GM10266 (cell line): ENCODE results near the gene RNF113A.
A peak's percentile ranks its signal among the peaks of the same experiment; 100 is the strongest.
"Not testable (repeated sequence)": the region's sequence is repeated elsewhere in the genome, so short reads cannot be mapped to it uniquely, and the experiment has no call there.

ENCODE experiments used
- DNase-seq: peaks from one replicate; pipeline ENCODE4 v3.0.0; 2012; ENCODE audit errors: extremely low spot score
- TF ChIP-seq, protein P1 (sequence below): IDR thresholded peaks from 2 replicates; pipeline ENCODE4 v1.5.1; 2012; ENCODE audit warnings: mild to moderate bottlenecking, low read depth; ENCODE audit not compliant: control insufficient read depth, insufficient read depth; ENCODE audit errors: missing control alignments

The RNF113A gene

GRCh38 chrX:119828446-119828845, 43.1 kb downstream of the RNF113A start:
- no peak for DNase-seq
- TF ChIP-seq, protein P1, sequence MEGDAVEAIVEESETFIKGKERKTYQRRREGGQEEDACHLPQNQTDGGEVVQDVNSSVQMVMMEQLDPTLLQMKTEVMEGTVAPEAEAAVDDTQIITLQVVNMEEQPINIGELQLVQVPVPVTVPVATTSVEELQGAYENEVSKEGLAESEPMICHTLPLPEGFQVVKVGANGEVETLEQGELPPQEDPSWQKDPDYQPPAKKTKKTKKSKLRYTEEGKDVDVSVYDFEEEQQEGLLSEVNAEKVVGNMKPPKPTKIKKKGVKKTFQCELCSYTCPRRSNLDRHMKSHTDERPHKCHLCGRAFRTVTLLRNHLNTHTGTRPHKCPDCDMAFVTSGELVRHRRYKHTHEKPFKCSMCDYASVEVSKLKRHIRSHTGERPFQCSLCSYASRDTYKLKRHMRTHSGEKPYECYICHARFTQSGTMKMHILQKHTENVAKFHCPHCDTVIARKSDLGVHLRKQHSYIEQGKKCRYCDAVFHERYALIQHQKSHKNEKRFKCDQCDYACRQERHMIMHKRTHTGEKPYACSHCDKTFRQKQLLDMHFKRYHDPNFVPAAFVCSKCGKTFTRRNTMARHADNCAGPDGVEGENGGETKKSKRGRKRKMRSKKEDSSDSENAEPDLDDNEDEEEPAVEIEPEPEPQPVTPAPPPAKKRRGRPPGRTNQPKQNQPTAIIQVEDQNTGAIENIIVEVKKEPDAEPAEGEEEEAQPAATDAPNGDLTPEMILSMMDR = no peak

GRCh38 chrX:119826399-119826959, 45.1 kb downstream of the RNF113A start:
- no peak for DNase-seq
- TF ChIP-seq, protein P1 = no peak

GRCh38 chrX:119824221-119824620, 47.3 kb downstream of the RNF113A start:
- not testable (repeated sequence) for DNase-seq

DNA sequence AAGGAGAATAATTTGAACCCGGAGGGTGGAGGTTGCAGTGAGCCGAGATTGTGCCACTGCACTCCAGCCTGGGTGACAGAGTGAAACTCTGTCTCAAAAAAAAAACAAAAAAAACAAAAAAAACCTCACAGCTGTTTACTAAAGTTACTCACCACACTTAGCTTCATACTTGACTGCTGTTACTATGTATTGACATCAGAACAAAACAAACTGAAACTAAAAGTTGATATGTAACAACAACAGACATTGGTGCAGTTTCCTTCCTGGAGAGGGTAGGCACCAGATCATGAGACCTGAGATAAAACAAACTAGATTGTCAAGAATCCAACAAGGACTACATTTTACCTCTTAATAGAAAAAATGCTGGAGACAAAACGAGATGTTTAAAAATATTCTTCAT, 49.8 kb downstream of the RNF113A start:
- peak; percentile 22 for DNase-seq
